Measurements from ENCODE around the gene AKAP9.

AKAP9 gene

GRCh38 chr7:91899563-91899962 lies 41.1 kb upstream of the AKAP9 start:
- no peak overlapping the region for H3K4me3 ChIP-seq (ENCODE audit: low read depth, low read length)
- DNase-seq (ENCODE audit: low read depth, low spot score) = no peak
- CTCF ChIA-PET = no interaction called here
- no peak for TF ChIP-seq CTCF (IDR thresholded peaks at IDR 0.05; ENCODE audit: insufficient read depth, low read length, missing control alignments)
- POLR2A ChIA-PET = no interaction called here

- no peak for TF ChIP-seq CTCF (IDR thresholded peaks at IDR 0.05; ENCODE audit: insufficient read depth, low read length, missing control alignments)
- ChIA-PET CTCF (interaction anchor here (1.1 kb wide), 1 partner anchor 30 kb away, joined by 3 read pairs; the partner anchor contains the start of gene MTERF1), POLR2A (no interaction called here)
- H3K4me3 ChIP-seq (ENCODE audit: low read depth, low read length) = no peak overlapping the region
- no peak for DNase-seq (ENCODE audit: low read depth, low spot score)
Measured at GRCh38 chr7:91910171-91910570, 30.5 kb upstream of the AKAP9 start.

DNA sequence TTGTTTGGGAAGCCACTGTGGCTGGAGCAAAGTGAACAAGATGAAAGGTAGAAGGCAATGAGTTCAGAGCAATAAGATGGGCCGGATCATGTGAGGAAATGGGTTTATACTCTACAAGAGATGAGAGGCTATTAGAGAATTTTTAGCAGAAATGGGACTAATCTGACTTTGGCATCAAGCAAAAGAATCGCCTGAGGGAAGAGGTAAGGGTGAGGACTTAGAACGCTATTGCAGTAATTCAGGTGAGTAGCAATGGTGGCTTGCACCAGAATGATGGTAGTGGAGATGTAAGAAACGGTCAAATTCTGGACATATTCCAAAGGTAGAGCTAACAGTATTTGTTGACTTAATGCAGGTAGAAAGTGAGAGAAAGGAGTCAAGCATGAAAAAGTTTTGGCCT lies 29.5 kb upstream of the AKAP9 start:
- ChIA-PET CTCF (no interaction called here), POLR2A (no interaction called here)
- TF ChIP-seq CTCF (IDR thresholded peaks at IDR 0.05; ENCODE audit: insufficient read depth, low read length, missing control alignments) = no peak
- no peak for DNase-seq (ENCODE audit: low read depth, low spot score)
- no peak overlapping the region for H3K4me3 ChIP-seq (ENCODE audit: low read depth, low read length)

DNA sequence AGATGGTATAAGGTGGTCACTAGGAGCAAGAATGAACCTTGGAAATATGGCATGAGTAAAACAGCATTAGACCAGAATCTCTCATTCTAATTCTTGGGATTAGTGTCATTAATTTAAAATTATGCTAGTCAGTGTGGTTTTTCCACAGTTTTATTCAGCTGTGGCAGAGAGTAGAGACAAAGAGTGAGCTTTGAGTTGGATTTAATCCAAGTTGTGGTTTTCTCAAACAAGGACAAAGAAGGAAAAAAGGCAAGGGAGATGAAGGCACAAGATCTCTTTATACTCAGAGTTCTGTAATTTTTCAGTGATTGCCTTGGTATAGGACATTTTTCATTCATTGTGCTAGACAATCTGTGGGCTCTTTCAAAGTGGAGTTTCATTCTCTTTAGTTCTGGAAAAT lies 28.2 kb upstream of the AKAP9 start:
- no peak for DNase-seq (ENCODE audit: low read depth, low spot score)
- ChIA-PET CTCF (interaction anchor here (0.8 to 2.5 kb wide), 3 partner anchors 11 to 41 kb away, joined by 3 to 8 read pairs (median 3); partner anchors contain the start of gene MTERF1), POLR2A (no interaction called here)
- no peak overlapping the region for H3K4me3 ChIP-seq (ENCODE audit: low read depth, low read length)
- no peak for TF ChIP-seq CTCF (IDR thresholded peaks at IDR 0.05; ENCODE audit: insufficient read depth, low read length, missing control alignments)

- no peak for TF ChIP-seq CTCF (IDR thresholded peaks at IDR 0.05; ENCODE audit: insufficient read depth, low read length, missing control alignments)
- POLR2A ChIA-PET = no interaction called here
- H3K4me3 ChIP-seq (ENCODE audit: low read depth, low read length) = no peak overlapping the region
- CTCF ChIA-PET = interaction anchor here (1.1 to 2.5 kb wide), 2 partner anchors 12 to 33 kb away, joined by 3 to 8 read pairs; partner anchors contain the start of gene MTERF1
- peak; percentile 9 for DNase-seq (ENCODE audit: low read depth, low spot score)
Measured at GRCh38 chr7:91913612-91914011, 27.1 kb upstream of the AKAP9 start.

GRCh38 chr7:91915401-91916050 lies 25.1 kb upstream of the AKAP9 start:
- no peak for TF ChIP-seq CTCF (IDR thresholded peaks at IDR 0.05; ENCODE audit: insufficient read depth, low read length, missing control alignments)
- no peak overlapping the region for H3K4me3 ChIP-seq (ENCODE audit: low read depth, low read length)
- ChIA-PET CTCF (interaction anchor here (0.6 to 1.2 kb wide), 3 partner anchors 13 to 35 kb away, joined by 3 to 5 read pairs (median 3); partner anchors contain the start of genes AKAP9 and MTERF1), POLR2A (interaction anchor here (0.5 kb wide), 1 partner anchor 25 kb away, joined by 5 read pairs; the partner anchor contains the start of gene AKAP9)
- DNase-seq (ENCODE audit: low read depth, low spot score) = no peak
